Activated naive CD4-positive, alpha-beta T cell (primary cell): Measurements from ENCODE around the gene ITGA6.
A peak's percentile ranks its signal among the peaks of the same experiment; 100 is the strongest.

Experiments used
- DNase-seq, 4 experiments: peaks; one replicate each; lab custom pipeline; 2025; lab: John Stamatoyannopoulos, UW

ITGA6 gene

DNA sequence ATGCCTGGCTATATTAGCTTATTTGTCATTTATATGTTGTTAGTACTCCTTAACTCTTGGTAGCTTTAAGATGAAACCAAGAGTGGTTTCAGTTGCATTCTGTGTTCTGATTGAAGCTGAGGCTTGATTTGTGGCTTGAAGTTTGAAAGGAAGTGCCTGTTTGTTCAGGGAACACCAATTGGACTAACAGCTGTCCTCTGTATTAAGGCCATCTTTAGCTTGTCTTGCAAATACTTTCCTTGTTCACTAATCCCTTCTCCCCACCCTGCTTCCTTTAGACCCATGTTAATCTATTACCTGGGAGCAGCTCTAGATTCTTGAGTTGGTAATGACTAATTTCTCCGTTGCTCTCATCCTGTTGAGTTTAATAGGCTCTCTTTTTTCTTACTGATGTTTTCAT is 13.4 kb downstream of the ITGA6 start:
- DNase-seq = no peak

DNA sequence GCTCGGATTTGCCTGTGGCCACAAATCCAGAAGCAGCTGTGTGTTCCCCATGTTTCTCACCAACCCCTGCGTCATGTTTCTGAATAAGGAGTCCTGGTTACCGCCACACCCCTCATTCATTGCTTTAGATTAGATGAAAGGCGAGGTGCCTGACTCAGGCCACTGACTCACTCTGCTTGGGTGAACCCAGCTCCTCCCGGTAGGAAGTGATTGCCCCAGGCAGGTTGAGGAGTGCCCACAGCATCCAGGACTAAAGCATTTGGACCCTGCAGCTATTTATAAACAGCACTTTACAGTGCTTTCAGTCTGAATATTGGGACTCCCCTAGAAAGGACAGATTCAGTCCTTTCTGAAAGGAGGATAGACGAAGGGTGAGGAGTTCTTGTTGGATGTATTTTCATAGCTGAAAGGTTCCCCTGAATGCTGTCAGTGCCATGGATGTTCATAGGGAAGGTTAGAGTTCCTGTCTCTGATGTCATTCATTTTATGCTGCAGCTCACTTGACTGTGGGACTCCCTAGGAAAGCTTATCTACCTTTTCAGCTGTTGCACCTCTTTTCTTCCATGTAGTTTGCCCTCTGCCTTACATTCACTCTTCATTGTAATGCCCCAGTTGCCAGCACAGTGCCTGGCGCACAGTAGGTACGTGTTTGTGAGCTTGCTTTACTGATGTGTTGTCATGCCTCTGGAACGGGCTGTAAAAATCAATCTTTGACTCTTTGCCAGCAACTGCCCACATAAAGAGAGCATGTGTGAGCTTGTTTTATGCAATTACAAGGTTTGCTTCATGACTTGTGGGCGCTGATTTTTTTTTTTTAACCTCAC is 14.9 kb downstream of the ITGA6 start:
- DNase-seq = peak in 2 of 4 experiments; percentile 8 to 37

DNA sequence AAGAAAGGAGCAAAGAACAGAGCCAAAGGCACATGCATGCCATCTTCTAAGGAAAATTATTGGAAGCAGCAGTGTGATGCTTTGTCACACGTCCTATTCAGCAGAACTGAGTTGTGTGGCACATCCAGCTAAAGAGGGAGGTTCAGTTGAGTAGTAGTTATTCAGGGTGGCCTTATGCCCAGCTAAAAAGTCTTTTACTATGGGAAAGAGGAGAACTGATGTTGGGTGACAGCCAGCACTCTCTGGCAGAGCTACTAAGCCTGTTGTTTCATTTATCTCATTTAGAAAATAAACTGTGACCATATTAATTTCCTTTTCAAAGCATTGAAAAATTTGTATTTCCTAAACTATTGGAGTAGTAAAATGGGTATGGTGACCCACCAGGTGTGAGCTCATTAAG is 18.5 kb downstream of the ITGA6 start:
- DNase-seq = no peak

DNA sequence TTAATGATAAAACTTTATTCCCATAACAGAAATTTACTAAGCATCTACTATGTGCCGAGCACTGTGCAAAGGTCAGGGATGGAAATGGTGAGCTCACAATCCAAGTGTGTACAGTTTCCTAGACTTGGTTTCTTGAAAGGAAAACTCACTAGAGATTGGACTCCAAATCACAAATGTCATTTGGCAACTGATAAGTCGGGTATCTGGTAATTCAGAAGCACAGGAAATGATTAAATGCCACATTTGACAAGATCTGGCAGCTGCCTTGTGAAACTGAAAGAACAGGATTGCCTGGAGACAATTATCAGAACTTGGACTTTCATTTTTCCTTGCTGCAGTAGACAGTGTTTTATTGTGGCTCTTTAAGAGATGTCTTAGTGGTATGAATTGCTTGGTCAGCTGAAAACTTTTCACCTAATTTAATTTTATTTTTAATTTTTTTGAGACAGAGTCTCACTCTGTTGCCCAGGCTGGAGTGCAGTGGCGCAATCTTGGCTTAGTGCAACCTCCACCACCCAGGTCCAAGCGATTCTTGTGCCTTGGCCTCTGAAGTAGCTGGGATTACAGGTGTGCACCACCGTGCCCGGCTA is 19.2 kb downstream of the ITGA6 start:
- no peak for DNase-seq

DNA sequence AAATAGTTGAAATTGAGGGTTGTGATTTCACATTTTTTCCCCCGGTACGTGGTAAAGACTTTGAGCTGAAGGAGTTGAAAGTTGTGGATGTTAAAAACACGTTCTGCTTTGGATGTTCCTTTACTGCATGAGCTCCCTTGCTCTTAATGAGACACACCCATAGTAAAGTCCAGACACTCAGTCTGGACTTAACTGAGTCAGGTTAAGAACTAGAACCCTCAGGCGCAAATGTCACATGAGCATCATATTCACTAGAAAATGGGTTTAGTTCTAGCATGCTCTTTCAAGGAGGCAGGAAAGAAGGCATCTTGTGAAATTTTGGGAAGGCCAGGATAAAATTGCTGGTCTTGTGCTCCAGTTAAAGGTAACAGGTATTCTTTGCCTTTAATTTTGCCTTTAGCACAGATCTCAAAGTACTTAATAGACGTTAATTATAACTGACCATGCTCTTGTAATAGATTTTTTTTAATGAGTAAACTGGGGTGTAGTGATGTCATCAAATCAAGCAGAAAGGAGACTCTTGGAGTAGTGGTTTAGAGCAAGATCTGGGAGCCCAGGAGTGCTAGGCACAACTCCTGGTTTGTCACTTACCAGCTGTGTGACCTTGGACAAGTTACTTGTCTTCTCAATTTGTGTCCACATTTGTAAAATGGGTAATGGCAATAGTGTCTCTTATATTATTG is 20.6 kb downstream of the ITGA6 start:
- DNase-seq = no peak

DNA sequence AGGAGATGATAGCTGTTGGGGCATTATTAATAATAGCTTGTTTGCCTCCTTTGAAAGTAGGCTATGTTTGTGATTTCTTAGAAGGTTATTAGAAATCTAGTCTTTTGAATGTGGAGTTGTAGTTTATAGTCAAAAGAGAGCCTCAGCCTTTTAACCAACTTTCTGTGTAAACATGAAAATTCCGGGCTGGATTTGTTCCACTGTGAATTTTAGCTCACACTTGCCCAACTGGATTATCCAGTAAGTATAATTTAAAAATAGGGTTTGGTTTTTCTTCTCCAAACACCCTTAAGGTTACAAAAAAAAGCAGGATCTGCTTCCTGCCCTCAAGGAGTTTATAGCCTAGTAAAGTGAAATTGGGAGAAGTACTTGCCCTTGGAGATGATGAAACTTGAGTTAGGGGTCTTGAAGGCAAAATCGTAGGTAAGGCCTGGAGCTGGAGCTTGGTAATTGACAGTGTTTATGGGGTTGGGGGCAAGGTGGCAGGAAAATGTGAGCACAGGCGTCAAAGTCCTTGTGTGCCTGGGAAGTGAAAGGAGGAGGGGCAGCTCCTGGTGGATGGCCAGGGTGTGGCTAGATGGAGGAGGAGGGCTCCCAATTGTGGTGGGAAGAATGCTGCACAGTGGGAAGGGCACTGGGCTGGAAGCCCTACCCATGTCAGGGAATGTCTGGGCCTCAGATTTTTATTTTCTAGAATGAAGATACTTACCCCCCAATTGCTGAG is 21.3 kb downstream of the ITGA6 start:
- no peak for DNase-seq

DNA sequence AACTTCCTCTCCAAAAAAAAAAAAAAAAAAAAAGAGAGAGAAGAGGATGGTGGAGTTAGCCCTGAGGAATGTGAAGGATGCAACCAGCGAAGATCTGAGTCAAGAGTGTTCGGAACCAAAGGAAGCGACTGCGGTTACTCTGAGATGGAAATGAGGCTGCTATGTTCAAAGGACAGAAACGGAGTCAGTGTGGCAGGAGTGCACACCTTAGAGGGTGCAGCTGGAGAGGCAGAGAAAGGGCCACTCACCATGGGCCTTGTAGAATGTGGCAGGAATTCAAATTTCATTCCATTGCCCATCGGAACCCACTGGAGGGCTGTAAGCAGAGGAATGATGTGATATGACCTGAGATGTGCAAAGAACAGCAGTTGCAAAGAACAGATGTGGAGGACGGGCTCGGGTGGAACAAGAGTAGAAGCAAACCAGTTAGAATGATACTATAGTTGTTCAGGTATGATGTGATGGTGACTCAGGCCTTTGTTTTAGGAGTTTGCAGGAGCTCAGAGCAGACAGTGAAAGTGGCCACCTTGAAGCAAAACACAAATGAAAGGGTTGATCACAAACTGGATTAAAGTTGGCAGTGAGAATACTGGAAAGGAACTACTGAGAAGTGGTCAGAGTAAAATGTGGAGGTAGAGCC is 22.6 kb downstream of the ITGA6 start:
- no peak for DNase-seq

DNA sequence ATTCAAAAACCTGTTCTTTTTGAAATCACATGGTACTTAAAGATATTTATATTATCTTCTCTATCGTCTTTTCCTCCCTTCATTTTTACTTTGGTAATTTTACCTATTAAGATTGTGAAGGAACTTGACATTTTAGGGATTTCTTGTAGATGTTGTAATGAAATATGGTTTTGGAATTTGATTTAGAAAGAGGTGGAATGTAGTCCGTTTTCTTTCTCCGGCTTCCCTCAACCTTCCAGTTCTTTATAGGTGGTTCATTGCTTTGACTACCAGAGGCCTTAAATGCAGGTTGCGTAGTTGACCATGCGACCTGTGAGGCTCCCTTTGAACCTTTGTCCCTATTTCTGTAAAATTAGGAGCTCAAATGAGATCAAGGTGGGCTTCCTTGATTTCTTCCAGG is 24.5 kb downstream of the ITGA6 start:
- no peak for DNase-seq

DNA sequence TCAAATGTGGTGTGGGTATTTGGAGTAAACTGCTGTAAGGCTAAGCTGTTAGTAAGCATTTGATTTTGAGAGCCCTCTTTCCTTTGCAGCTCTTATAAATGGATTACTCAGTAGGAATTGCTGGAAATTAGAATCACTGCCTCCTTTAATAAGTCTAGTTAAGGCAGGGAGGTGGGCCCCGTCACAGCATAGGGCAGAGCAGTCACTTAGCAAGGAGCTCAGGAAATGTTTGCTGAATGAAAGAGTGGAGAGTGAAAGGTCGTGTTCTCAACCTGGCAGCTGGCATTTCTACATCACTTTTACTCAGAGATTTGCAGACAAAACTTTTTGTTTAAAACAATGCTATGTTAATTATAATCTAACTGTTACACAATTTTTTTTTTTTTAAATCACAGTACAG is 25.5 kb downstream of the ITGA6 start:
- DNase-seq = no peak

DNA sequence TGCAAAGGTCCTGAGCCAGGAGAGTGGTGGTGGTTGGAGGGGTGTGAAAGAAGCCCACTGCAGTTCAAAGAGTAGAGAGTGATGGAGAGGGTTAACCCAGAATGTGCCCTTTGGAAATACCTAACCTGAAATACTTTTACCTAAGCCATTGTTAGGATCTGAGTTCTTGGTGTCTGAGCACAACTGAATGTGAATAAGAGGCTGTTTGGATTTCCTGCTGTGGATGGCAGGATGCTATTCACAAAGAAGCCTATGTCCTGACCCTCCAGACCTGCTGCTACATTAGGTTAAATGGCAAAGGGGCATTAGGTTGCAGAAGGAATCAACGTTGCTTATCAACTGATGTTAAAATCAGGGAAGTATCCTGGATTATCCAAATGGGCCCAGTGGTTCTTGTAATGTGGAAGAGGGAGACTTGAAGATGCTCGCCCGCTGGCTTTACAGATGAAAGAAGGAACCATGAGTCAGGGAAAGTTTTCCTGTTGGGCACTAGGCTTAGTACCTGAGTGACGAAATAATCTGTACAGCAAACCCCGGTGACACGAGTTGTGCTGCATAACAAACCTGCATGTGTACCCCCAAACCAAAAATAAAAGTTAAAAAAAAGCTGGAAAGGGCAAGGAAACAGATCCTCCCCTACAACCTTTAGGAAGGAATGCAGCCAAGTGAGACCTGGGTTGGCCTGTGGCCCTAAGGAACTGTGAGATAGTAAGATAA is 27.2 kb downstream of the ITGA6 start:
- no peak for DNase-seq

DNA sequence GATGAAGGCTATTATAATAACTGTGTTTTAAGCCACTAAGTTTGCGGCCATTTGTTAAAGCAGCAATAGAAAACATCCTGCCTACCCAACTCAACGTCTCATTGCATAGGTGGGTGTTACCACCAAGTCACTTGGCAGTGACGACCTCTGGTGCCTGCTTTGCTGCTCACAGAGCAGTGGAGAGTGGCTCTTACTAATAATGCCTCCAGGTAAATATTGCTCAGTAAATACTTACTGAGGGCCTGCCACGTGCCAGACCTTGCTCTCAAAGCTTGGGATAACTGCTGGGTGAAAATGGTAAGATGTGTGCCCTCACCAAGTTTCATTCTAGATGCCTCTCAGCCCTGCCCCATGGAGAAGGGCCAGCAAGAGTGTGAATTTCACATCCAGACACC is 27.7 kb downstream of the ITGA6 start:
- no peak for DNase-seq

DNA sequence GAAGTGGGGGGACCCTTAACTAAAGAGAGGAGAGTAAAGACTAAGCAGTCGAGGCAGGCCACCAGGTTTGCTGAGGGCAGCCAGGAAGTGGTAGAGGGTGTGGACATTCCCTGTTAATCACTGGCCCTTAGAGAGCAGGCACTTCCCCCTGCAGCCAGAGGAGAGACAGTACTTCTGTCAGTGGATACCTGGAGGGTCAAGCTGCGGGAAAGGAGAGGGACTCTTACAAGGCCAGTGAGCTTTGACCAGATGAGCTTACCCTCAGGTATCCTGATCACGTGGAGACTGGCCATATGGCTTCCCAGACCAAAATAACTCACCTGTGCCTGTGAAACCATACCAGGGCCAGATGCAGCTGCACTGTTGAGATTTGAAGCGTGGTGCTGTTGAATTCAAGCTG is 28.6 kb downstream of the ITGA6 start:
- no peak for DNase-seq

DNA sequence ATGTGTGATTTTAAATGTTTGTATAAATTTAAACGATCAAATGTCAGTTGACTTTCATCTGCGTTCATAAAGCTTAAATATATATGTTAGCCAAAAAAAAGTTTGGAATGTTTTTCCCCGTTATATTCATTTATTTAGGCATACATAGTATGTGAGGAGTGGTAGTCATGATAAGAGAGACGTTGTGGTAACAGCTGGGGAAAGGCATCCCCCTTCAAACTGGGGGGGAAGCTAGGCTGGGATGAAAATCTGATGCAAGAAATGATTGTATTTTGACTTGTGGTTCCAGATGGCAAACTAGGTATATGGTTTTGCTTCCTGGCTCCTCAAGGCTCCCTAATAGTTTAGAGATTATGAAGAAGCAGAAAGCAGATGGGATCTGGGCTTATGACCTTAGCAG is 30.1 kb downstream of the ITGA6 start:
- no peak for DNase-seq

DNA sequence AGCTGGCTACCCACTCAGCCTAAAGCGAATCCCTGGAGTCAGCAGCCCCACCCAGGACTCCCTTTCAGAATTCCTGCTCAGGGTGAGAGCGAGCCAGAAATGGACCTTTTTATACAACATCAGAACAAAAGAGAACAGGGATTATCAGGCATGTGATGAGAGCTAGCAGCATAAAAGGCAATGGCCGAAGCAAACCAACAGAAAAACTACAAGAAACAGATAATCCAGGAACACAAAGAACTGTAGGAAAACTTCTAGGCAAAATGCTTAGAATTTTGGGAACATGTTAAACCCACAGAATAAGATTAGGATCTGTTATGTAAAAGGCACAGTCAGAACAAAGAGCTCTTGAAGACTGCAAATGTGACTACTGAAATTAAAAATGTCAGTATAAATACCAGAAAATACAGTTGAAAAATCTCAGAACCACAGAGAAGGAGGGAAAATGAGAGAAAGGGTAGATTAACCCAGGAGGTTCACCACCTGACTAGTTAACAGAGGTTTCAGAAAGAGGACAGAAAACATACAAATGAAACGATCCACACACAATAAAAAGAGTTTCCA is 31.3 kb downstream of the ITGA6 start:
- DNase-seq = no peak

DNA sequence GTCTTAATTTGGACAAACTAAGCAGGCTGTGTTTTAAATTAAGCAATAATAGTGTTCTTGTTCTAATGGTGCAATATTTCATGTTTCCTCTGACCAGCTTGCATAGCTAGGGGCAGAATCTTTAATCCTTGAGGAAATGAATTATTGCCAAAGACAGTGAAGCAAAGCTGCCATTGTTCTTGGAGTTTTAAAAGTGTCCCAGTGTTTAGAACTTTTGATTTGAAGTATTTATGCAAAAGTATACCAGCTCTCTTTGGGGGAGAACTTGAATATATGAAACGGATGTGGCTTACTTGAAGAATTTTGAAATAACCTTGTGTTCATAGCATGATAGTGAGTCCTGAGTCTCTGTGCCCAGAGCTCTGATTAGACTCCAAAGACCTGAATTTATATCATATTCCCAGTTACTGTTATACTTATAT is 33.4 kb downstream of the ITGA6 start:
- no peak for DNase-seq

DNA sequence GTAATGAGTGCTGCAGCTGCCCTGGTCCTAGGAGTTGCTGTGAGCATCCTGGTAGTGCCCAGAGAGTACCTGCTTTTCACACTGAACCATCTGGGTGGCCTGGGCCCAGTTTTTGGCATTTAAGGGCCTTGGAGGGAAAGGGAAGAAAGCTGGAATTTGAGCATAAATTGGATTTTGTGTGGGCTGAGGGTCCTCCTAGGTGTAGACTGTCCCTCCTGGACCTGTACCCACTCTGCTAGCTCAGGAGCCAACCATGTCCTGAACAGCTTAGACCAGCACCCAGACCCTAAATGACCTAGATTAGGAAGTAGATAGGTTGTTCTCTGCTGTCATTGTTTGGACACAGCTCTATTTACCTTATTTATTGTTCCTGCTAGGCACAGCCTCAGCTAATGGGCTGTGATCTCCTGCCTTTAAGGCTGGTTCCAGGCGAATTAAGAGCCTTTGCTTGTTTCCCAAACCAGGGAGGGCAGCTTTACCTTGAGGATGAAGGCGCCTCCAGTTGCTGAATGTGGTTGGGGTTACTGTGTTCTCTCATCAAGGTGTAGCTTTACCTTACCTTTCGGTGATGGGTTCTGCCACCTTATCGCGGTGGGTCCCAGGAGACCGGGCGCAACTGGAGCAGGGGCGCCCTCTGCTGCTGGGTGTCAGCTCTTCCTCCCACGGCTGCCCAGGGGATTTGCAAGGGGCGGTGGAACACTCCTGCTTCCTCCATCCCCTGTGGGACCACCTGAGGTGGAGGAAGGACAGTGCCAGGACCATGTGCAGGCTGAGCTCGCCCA is 34.4 kb downstream of the ITGA6 start:
- DNase-seq = peak; percentile 56 to 77 (median 60)

DNA sequence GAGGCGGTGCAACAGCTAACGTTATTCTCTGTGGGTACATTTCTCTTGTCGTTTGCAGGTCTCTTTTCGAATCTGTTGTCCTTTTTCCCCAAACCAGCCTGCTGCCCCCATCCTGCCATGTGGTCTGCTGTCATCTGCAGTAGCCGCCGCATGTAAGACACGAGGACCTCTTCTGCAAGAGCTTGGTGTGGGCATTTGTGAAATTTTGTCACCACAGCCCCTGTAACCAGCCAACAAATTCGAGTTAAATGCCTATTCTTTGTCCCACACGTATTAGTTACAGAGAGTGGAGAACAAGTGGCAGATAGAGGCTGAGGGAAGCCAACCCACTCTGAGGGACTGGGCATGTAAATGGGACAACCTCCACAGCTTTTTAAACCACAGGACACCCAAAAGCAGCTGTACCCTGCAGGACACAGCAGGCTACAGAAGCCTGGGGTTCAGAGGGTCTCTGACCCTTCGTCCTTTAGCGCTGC is 35.0 kb downstream of the ITGA6 start:
- no peak for DNase-seq

DNA sequence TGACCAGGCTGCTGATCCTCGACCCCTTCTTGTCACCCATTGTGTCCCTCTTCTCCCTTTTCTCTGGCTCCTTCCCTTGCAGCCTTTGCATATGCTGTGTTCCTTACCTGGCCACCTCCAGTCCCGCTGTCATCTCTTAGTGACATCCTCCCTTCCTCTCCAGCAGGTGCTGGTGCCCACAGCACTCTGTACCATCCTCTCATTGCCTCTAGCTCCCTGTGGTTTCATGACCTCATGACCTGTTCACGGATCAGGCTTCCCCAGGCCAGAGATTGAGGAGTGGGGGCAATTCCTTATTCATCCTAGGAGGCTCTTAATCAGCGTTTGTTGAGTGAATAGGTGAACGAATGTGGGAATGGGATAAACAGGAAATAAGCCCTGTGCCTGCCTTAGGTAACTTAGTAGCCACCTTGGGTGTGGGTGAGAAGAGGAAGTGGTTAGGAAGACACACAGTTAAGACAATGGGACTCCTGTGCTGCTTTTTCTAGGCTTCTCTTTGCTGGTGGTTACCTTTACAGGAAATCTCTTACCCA is 35.5 kb downstream of the ITGA6 start:
- DNase-seq = peak in 1 of 4 experiments; percentile 23

DNA sequence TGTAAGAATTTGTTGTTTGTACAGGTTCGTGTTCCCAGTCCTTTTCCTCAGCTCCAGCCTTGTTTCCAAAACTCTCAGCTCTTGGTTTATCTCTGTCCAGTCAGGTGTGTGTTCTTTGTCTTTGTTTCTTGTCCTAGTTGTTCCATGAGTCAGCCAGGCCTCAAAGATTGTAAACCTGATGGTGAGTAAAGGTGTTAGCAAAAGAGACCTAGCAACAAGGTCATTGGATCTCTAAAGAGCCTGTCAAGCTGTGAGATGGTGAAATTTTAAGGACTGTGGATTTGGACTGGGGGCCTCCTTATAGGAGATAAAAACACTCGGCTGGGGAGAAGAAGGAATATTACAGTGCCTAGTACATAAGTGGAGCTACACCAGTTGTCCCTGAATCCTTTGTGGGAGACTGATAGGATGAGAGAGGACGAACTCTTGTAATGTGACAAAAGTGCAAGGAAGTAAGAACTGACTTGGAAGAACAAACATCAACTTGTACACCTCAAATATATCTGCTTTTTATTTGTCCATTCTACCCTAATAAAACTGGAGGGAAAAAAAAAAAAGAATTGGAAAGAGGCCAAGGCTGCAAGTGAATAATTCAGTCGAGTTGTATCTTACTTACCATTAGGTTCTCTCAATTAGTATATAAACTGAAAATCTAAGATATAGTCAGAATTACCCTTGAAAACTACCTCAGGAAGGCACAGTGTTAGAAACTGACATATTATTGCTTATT is 37.2 kb downstream of the ITGA6 start:
- DNase-seq = no peak
